B cell (primary cell): ENCODE measurements around the gene HIGD2A. TPM values are rescaled to one million over a fixed set of nuclear protein-coding genes. Genes with fewer than 3 reads are reported as not detected.

Experiments
- ATAC-seq: fragments of 200-7000 bp; cut with Tn5 transposase; one replicate; pipeline ENCODE4 v1.10.0; 2021; ENCODE audit warnings: low read depth, mild to moderate bottlenecking, moderate number of reproducible peaks, moderate library complexity
- CTCF ChIA-PET: fragments of 350-600 bp; sonication (Branson Sonifier 250); formaldehyde crosslinking; loops from one replicate; lab custom pipeline; 2021; ENCODE audit warnings: antibody characterized with exemption, inconsistent platforms; lab: Charles Lee
- POLR2A ChIA-PET: fragments of 350-600 bp; sonication (Branson Sonifier 250); formaldehyde crosslinking; loops from one replicate; lab custom pipeline; 2021; ENCODE audit warnings: antibody characterized with exemption; lab: Charles Lee
- DNase-seq: peaks from one replicate; pipeline ENCODE4 v3.0.0; 2013
- H2AFZ ChIP-seq: 2 replicates; pipeline ENCODE4 v1.6.1; 2012; ENCODE audit warnings: mild to moderate bottlenecking, low read depth, low read length; ENCODE audit not compliant: insufficient read depth, poor library complexity, severe bottlenecking
- H3K27ac ChIP-seq, 2 donors: 1 replicate in 1 of 2; 2 replicates in 1 of 2; pipeline ENCODE4 v1.5.1; 2012 to 2013; ENCODE audit warnings: low read length in 2 of 2, mild to moderate bottlenecking in 2 of 2, moderate library complexity in 1 of 2
- H3K27me3 ChIP-seq, 4 experiments: fragments of 200-600 bp in 1 of 4; sonication (generic) in 1 of 4; replicated peaks in 1 of 4; 1 replicate in 2 of 4; 2 replicates in 2 of 4; pipeline versions ENCODE4 v1.6.1 to v1.7.0; 2013 to 2016; ENCODE audit warnings: low read length in 3 of 4, mild to moderate bottlenecking in 2 of 4, mixed read lengths in 1 of 4, moderate library complexity in 1 of 4; ENCODE audit not compliant: insufficient read depth in 4 of 4, control insufficient read depth in 3 of 4; ENCODE audit errors: control extremely low read depth in 1 of 4
- H3K36me3 ChIP-seq, 2 experiments: replicated peaks in 1 of 2; 1 replicate in 1 of 2; 2 replicates in 1 of 2; pipeline versions ENCODE4 v1.6.1 to v1.7.1; 2013; ENCODE audit warnings: low read length in 1 of 2; ENCODE audit not compliant: insufficient read depth in 2 of 2, control insufficient read depth in 1 of 2; ENCODE audit errors: control extremely low read depth in 1 of 2, extremely low read depth in 1 of 2
- H3K4me1 ChIP-seq, 2 donors: fragments of 200-600 bp in 1 of 2; sonication (generic) in 1 of 2; 1 replicate in 1 of 2; 2 replicates in 1 of 2; pipeline versions ENCODE4 v1.5.1 to v1.6.1; 2013 to 2017; ENCODE audit warnings: low read length in 2 of 2; ENCODE audit not compliant: control insufficient read depth in 2 of 2, insufficient read depth in 2 of 2
- H3K4me2 ChIP-seq: replicated peaks from 2 replicates; pipeline ENCODE3; 2012; ENCODE audit warnings: mild to moderate bottlenecking, low read depth, low read length; ENCODE audit not compliant: poor library complexity, severe bottlenecking
- H3K4me3 ChIP-seq, 5 experiments: fragments of 200-600 bp in 1 of 5; sonication (generic) in 1 of 5; 1 replicate in 3 of 5; 2 replicates in 2 of 5; pipeline versions ENCODE4 v1.5.1 to v1.7.0; 2011 to 2016; ENCODE audit warnings: low read length in 4 of 5, mild to moderate bottlenecking in 4 of 5, low read depth in 2 of 5, control low read depth in 1 of 5, moderate library complexity in 1 of 5; ENCODE audit not compliant: insufficient read depth in 1 of 5; ENCODE audit errors: control extremely low read depth in 1 of 5, extremely low read depth in 1 of 5
- H3K79me2 ChIP-seq: fragments of 200-600 bp; sonication (generic); one replicate; pipeline ENCODE4 v1.6.0; 2016; ENCODE audit warnings: low read length; ENCODE audit not compliant: control insufficient read depth, insufficient read depth
- H3K9ac ChIP-seq: fragments of 200-600 bp; sonication (generic); 2 replicates; pipeline ENCODE4 v1.6.1; 2017; ENCODE audit warnings: mild to moderate bottlenecking, low read length, moderate library complexity
- H3K9me3 ChIP-seq, 3 donors: one replicate each; pipeline versions ENCODE4 v1.6.1 to v1.7.1; 2013; ENCODE audit warnings: low read length in 2 of 3; ENCODE audit not compliant: control insufficient read depth in 2 of 3, insufficient read depth in 1 of 3; ENCODE audit errors: control extremely low read depth in 1 of 3
- H4K20me1 ChIP-seq: 2 replicates; pipeline ENCODE4 v1.6.0; 2012; ENCODE audit warnings: mild to moderate bottlenecking, low read length; ENCODE audit not compliant: insufficient read depth, control insufficient read depth, poor library complexity, severe bottlenecking
- H3K27ac Mint-ChIP-seq: one replicate; pipeline ENCODE4 v1.8.0; 2021; ENCODE audit warnings: mixed read lengths
- H3K27me3 Mint-ChIP-seq: one replicate; pipeline ENCODE4 v1.8.0; 2021; ENCODE audit warnings: mixed read lengths
- H3K4me1 Mint-ChIP-seq: one replicate; pipeline ENCODE4 v1.8.0; 2021; ENCODE audit warnings: mixed read lengths
- H3K4me3 Mint-ChIP-seq: one replicate; pipeline ENCODE4 v1.8.0; 2021; ENCODE audit warnings: mixed read lengths
- H3K9me3 Mint-ChIP-seq: one replicate; pipeline ENCODE4 v1.8.0; 2022; ENCODE audit warnings: mixed read lengths; ENCODE audit not compliant: insufficient read depth
- CTCF ChIP-seq: fragments of 200-600 bp; IDR thresholded peaks from one replicate; pipeline ENCODE4 v1.8.0; 2022; ENCODE audit warnings: antibody characterized with exemption, mild to moderate bottlenecking
- EZH2 ChIP-seq: IDR thresholded peaks from 2 replicates; pipeline ENCODE4 v1.6.1; 2012; ENCODE audit warnings: borderline replicate concordance, low read depth, mild to moderate bottlenecking, moderate library complexity, low read length; ENCODE audit not compliant: insufficient read depth, poor library complexity, severe bottlenecking
- WGBS: methylation state at CpG from one replicate; pipeline ENCODE4 v1.1.5; 2013; ENCODE audit warnings: missing lambda C conversion rate; ENCODE audit not compliant: insufficient coverage; 5-methylcytosine and 5-hydroxymethylcytosine counted together
- intact Hi-C: fragments of 100-400 bp; cut with micrococcal nuclease; formaldehyde crosslinking; loops from one replicate; pipeline ENCODE4 v1.10.0; 2022
- polyA plus RNA-seq: library from polyadenylated mRNA; depleted of rRNA; stranded (reverse); fragments of >200 nt; gene quantifications from 2 replicates; pipeline ENCODE4 v1.2.3, GENCODE V29; 2012
- total RNA-seq, 2 donors: library from RNA; stranded (reverse); fragments of 120-200 nt in 1 of 2; gene quantifications; 1 replicate in 1 of 2; 2 replicates in 1 of 2; pipeline versions ENCODE4 v1.2.3 to v1.2.4, GENCODE V29; 2013 to 2022

The HIGD2A gene
- total and polyA plus RNA-seq, 2 donors (not counting 1 experiment from before 2014, with no cell fraction given) = 80.1 to 212 TPM

DNA sequence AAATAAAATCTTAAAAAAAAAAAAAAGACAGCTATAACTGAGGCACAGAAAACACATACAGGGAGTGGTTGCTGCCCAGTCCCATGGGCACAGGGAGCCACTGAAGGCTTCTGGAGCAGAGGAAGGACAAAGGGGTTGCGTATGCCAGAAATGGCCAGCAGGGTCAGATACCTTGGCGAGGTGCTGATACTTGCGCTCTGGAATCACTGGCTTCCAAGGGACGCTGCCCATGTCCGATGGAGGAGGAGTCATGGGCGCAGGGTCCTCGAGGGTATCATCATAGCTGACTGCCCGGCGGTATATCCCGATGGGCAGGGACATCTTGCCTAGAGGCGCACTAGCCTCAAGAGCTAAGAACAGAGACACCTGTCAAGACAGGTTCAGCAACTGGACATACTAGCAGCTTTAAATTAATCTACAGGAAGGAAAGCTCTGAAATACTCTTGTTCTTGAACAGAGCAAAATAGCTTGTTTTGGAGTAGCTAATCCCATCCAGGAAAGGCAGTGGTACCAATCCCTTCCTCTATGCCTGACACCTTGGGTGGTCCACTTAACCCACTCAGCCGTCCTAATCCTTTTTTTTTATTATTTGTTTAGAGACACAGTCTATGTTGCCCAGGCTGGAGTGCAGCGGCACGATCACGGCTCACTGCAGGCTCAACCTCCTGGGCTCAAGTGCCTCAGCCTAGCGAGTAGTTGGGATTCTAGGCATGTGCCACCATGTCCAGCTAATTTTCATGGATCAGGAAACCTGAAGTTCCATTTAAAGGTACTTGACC lies 33.0 kb upstream of the HIGD2A start:
- no peak overlapping the region for H3K4me2 ChIP-seq
- peaks cover 0 to 64% of the 10 kb centered on the region in 2 experiments for H3K36me3 ChIP-seq
- H3K9ac ChIP-seq = no peak overlapping the region
- no peaks in the 10 kb centered on the region for H3K27me3 ChIP-seq
- ATAC-seq = no peak
- 99% methylated on average over 15 of the region's 16 CpGs for WGBS
- H4K20me1 ChIP-seq = peaks cover 71% of the 10 kb centered on the region
- no peak for DNase-seq
- H3K27ac Mint-ChIP-seq = no peak overlapping the region
- H3K9me3 ChIP-seq = no peaks in the 10 kb centered on the region
- ChIA-PET CTCF (no interaction called here), POLR2A (no interaction called here)
- peaks cover 83% of the 10 kb centered on the region for H3K79me2 ChIP-seq
- no peak overlapping the region for H3K4me3 Mint-ChIP-seq
- intact Hi-C loops = no loop called here
- TF ChIP-seq CTCF (no peak), EZH2 (no peak)
- no peak overlapping the region for H3K4me3 ChIP-seq
- no peak overlapping the region for H2AFZ ChIP-seq
- H3K4me1 ChIP-seq = peaks cover 5 to 8% of the 10 kb centered on the region in 2 donors
- no peak overlapping the region for H3K27ac ChIP-seq
- no peaks in the 10 kb centered on the region for H3K27me3 Mint-ChIP-seq
- H3K4me1 Mint-ChIP-seq = peaks cover 16% of the 10 kb centered on the region
- H3K9me3 Mint-ChIP-seq = no peaks in the 10 kb centered on the region

- no peaks in the 10 kb centered on the region for H3K27me3 ChIP-seq
- CTCF ChIA-PET = no interaction called here
- intact Hi-C loops = no loop called here
- H3K27ac Mint-ChIP-seq = no peak overlapping the region
- no peak for ATAC-seq
- H3K27ac ChIP-seq = no peak overlapping the region
- POLR2A ChIA-PET = no interaction called here
- H3K79me2 ChIP-seq = peaks cover 89% of the 10 kb centered on the region
- H3K4me3 ChIP-seq = no peak overlapping the region
- 92% methylated on average over 2 of the region's 3 CpGs for WGBS
- peaks cover 22% of the 10 kb centered on the region for H3K4me1 Mint-ChIP-seq
- H3K9ac ChIP-seq = no peak overlapping the region
- H3K9me3 Mint-ChIP-seq = no peaks in the 10 kb centered on the region
- peaks cover 0 to 60% of the 10 kb centered on the region in 2 experiments for H3K36me3 ChIP-seq
- no peak for DNase-seq
- no peak for TF ChIP-seq CTCF
- TF ChIP-seq EZH2 = no peak
- H3K4me1 ChIP-seq = peaks cover 5 to 14% of the 10 kb centered on the region in 2 donors
- peaks cover 68% of the 10 kb centered on the region for H4K20me1 ChIP-seq
- no peak overlapping the region for H2AFZ ChIP-seq
- no peaks in the 10 kb centered on the region for H3K9me3 ChIP-seq
- no peak overlapping the region for H3K4me3 Mint-ChIP-seq
- no peak overlapping the region for H3K4me2 ChIP-seq
- no peaks in the 10 kb centered on the region for H3K27me3 Mint-ChIP-seq
These were observed 32.4 kb upstream of the HIGD2A start for GRCh38 chr5:176356179-176356566.
